H1 (cell line): ENCODE measurements around the gene PDGFB. TPM values are rescaled to one million over a fixed set of nuclear protein-coding genes. Genes with fewer than 3 reads are reported as not detected.
A peak's percentile ranks its signal among the peaks of the same experiment; 100 is the strongest.

Source experiments
- CTCF ChIA-PET: fragments of 300-600 bp; sonication (Branson Sonifier 250); formaldehyde crosslinking; loops from one replicate; lab custom pipeline; 2021; ENCODE audit not compliant: partially characterized antibody; lab: Charles Lee
- POLR2A ChIA-PET: fragments of 300-600 bp; sonication (Branson Sonifier 250); formaldehyde crosslinking; loops from one replicate; lab custom pipeline; 2021; ENCODE audit warnings: inconsistent platforms; ENCODE audit not compliant: partially characterized antibody; lab: Charles Lee
- DNase-seq, 2 experiments: peaks; one replicate each; pipeline versions ENCODE4 v3.0.0 to v3.0.0-alpha.2; 2010 to 2022; ENCODE audit warnings: low spot score in 2 of 2, low read depth in 1 of 2, mixed read lengths in 1 of 2
- FAIRE-seq: peaks from 2 replicates; lab custom pipeline; 2011; peaks lifted over from hg19 to GRCh38; lab: Jason Lieb, UNC
- H2AFZ ChIP-seq: 2 replicates; pipeline ENCODE4 v1.8.1; 2012; ENCODE audit warnings: low read length, inconsistent platforms
- H2AK5ac ChIP-seq: 2 replicates; pipeline ENCODE4 v1.6.1; 2013; ENCODE audit warnings: low read depth, low read length
- H2BK120ac ChIP-seq: replicated peaks from 2 replicates; pipeline ENCODE3; 2013; ENCODE audit warnings: low read depth, low read length, inconsistent platforms
- H2BK12ac ChIP-seq: 2 replicates; pipeline ENCODE4 v1.6.1; 2013; ENCODE audit warnings: low read depth, low read length
- H2BK15ac ChIP-seq: 2 replicates; pipeline ENCODE4 v1.6.1; 2013; ENCODE audit warnings: low read length
- H2BK20ac ChIP-seq: 2 replicates; pipeline ENCODE4 v1.6.1; 2013; ENCODE audit warnings: low read length
- H2BK5ac ChIP-seq: 2 replicates; pipeline ENCODE4 v1.6.1; 2013; ENCODE audit warnings: low read depth, low read length
- H3K14ac ChIP-seq: 2 replicates; pipeline ENCODE4 v1.6.1; 2013; ENCODE audit warnings: inconsistent platforms; ENCODE audit not compliant: insufficient read length
- H3K18ac ChIP-seq: 2 replicates; pipeline ENCODE4 v1.6.1; 2013; ENCODE audit warnings: low read length; ENCODE audit errors: extremely low read depth
- H3K23ac ChIP-seq: 2 replicates; pipeline ENCODE4 v1.6.1; 2013; ENCODE audit warnings: inconsistent platforms; ENCODE audit not compliant: insufficient read length
- H3K23me2 ChIP-seq: 2 replicates; pipeline ENCODE4 v1.6.1; 2013; ENCODE audit warnings: low read depth, low read length
- H3K27ac ChIP-seq: 2 replicates; pipeline ENCODE4 v1.6.1; 2011; ENCODE audit warnings: low read depth, low read length, inconsistent platforms
- H3K27me3 ChIP-seq, 4 experiments: replicated peaks in 1 of 4; 1 replicate in 1 of 4; 2 replicates in 3 of 4; pipeline versions ENCODE4 v1.6.1 to v1.8.1; 2011 to 2013; ENCODE audit warnings: low read length in 3 of 4, mild to moderate bottlenecking in 3 of 4, inconsistent platforms in 2 of 4, mixed read lengths in 2 of 4, moderate library complexity in 1 of 4; ENCODE audit not compliant: control insufficient read depth in 3 of 4, insufficient read depth in 3 of 4; ENCODE audit errors: extremely low read depth in 1 of 4
- H3K36me3 ChIP-seq, 4 experiments: 2 replicates each; pipeline versions ENCODE4 v1.6.1 to v1.8.1; 2011 to 2013; ENCODE audit warnings: mild to moderate bottlenecking in 4 of 4, low read length in 3 of 4, moderate library complexity in 2 of 4, control low read depth in 1 of 4, inconsistent platforms in 1 of 4; ENCODE audit not compliant: insufficient read depth in 4 of 4, control insufficient read depth in 2 of 4
- H3K4ac ChIP-seq: replicated peaks from 2 replicates; pipeline ENCODE3; 2013; ENCODE audit warnings: low read length, low read depth, mixed read lengths, inconsistent platforms; ENCODE audit not compliant: insufficient read length
- H3K4me1 ChIP-seq, 4 experiments: replicated peaks in 1 of 4; 1 replicate in 1 of 4; 2 replicates in 3 of 4; pipeline versions ENCODE4 v1.6.1 to v1.8.1; 2011 to 2013; ENCODE audit warnings: low read length in 3 of 4, inconsistent platforms in 2 of 4, mixed read lengths in 1 of 4; ENCODE audit not compliant: insufficient read depth in 4 of 4, control insufficient read depth in 3 of 4
- H3K4me2 ChIP-seq, 2 experiments: 2 replicates each; pipeline versions ENCODE4 v1.6.1 to v1.8.1; 2011 to 2013; ENCODE audit warnings: low read depth in 2 of 2, low read length in 2 of 2, control low read depth in 1 of 2, inconsistent platforms in 1 of 2, mild to moderate bottlenecking in 1 of 2; ENCODE audit not compliant: insufficient read depth in 1 of 2
- H3K4me3 ChIP-seq, 4 experiments: fragments of 200-600, 300-600 bp in 1 of 4; sonication (generic), shearing (Covaris generic), sonication (Bioruptor Twin) in 1 of 4; 2 replicates each; pipeline versions ENCODE4 v1.5.1 to v1.8.1; 2011 to 2016; ENCODE audit warnings: low read length in 4 of 4, low read depth in 3 of 4, control low read depth in 2 of 4, inconsistent platforms in 2 of 4, mild to moderate bottlenecking in 2 of 4, mixed read lengths in 1 of 4, moderate library complexity in 1 of 4; ENCODE audit not compliant: insufficient read depth in 2 of 4; ENCODE audit errors: extremely low read depth in 1 of 4
- H3K56ac ChIP-seq: replicated peaks from 2 replicates; pipeline ENCODE3; 2013; ENCODE audit warnings: low read depth, mild to moderate bottlenecking, mixed read lengths, low read length, inconsistent platforms; ENCODE audit not compliant: insufficient read length
- H3K79me1 ChIP-seq: 2 replicates; pipeline ENCODE4 v1.6.1; 2013; ENCODE audit warnings: low read depth, low read length, control low read depth
- H3K79me2 ChIP-seq, 2 experiments: 2 replicates each; pipeline versions ENCODE4 v1.6.1 to v1.8.1; 2012 to 2013; ENCODE audit warnings: low read length in 2 of 2, mild to moderate bottlenecking in 2 of 2, inconsistent platforms in 1 of 2; ENCODE audit not compliant: insufficient read depth in 2 of 2, control insufficient read depth in 1 of 2
- H3K9ac ChIP-seq, 4 experiments: replicated peaks in 1 of 4; 1 replicate in 1 of 4; 2 replicates in 3 of 4; pipeline versions ENCODE4 v1.6.1 to v1.8.1; 2011 to 2013; ENCODE audit warnings: low read depth in 3 of 4, low read length in 3 of 4, control low read depth in 2 of 4, mild to moderate bottlenecking in 2 of 4, moderate library complexity in 2 of 4, inconsistent platforms in 1 of 4; ENCODE audit errors: extremely low read depth in 1 of 4
- H3K9me3 ChIP-seq, 2 experiments: 2 replicates each; pipeline versions ENCODE4 v1.6.1 to v1.8.1; 2012 to 2013; ENCODE audit warnings: mild to moderate bottlenecking in 2 of 2, moderate library complexity in 2 of 2, control low read depth in 1 of 2, inconsistent platforms in 1 of 2, low read depth in 1 of 2, low read length in 1 of 2, mixed read lengths in 1 of 2; ENCODE audit not compliant: insufficient read depth in 2 of 2
- H4K20me1 ChIP-seq, 2 experiments: replicated peaks in 1 of 2; 2 replicates each; pipeline versions ENCODE3 to v1.8.1; 2011 to 2013; ENCODE audit warnings: inconsistent platforms in 2 of 2, low read length in 2 of 2, mild to moderate bottlenecking in 1 of 2; ENCODE audit not compliant: insufficient read depth in 2 of 2, control insufficient read depth in 1 of 2
- H4K5ac ChIP-seq: 2 replicates; pipeline ENCODE4 v1.6.1; 2013; ENCODE audit warnings: low read length, low read depth, mixed read lengths, inconsistent platforms; ENCODE audit not compliant: insufficient read length
- H4K8ac ChIP-seq: 2 replicates; pipeline ENCODE4 v1.8.0; 2013; ENCODE audit warnings: mild to moderate bottlenecking, moderate library complexity, low read length, inconsistent platforms; ENCODE audit not compliant: insufficient read depth; ENCODE audit errors: extremely low read depth
- H4K91ac ChIP-seq: replicated peaks from 2 replicates; pipeline ENCODE3; 2013; ENCODE audit warnings: low read length, mixed read lengths, inconsistent platforms; ENCODE audit not compliant: insufficient read length
- ASH2L ChIP-seq: fragments of 200-600, 300-600 bp; sonication (generic); IDR thresholded peaks from one replicate; pipeline ENCODE4 v1.7.1; 2017; ENCODE audit warnings: low read length
- CHD1 ChIP-seq: IDR thresholded peaks from 2 replicates; pipeline ENCODE4 v1.6.1; 2012; ENCODE audit warnings: low read depth, low read length, improper control_type of control experiment
- CTBP2 ChIP-seq: IDR thresholded peaks from 2 replicates; pipeline ENCODE4 v1.7.0; 2011; ENCODE audit warnings: borderline replicate concordance, mild to moderate bottlenecking, moderate library complexity, mixed read lengths, low read length; ENCODE audit not compliant: insufficient read depth, insufficient read length
- EGR1 ChIP-seq: IDR thresholded peaks from 2 replicates; pipeline ENCODE4 v1.6.1; 2011; ENCODE audit warnings: low read depth, low read length, borderline replicate concordance
- GABPA ChIP-seq: IDR thresholded peaks from 2 replicates; pipeline ENCODE4 v1.6.1; 2011; ENCODE audit warnings: mild to moderate bottlenecking, low read length, moderate library complexity, borderline replicate concordance; ENCODE audit not compliant: insufficient read depth
- HDAC2 ChIP-seq, 2 experiments: fragments of 300-600 bp in 1 of 2; sonication (generic) in 1 of 2; IDR thresholded peaks; 2 replicates each; pipeline ENCODE4 v1.6.1; 2011 to 2012; ENCODE audit warnings: low read depth in 2 of 2, low read length in 2 of 2, mild to moderate bottlenecking in 2 of 2, moderate library complexity in 2 of 2, borderline replicate concordance in 1 of 2, inconsistent platforms in 1 of 2
- RNF2 ChIP-seq: fragments of 200-900, 300-1000 bp; sonication (generic); IDR thresholded peaks from 2 replicates; pipeline ENCODE4 v1.7.1; 2016; ENCODE audit warnings: borderline replicate concordance, low read depth, mild to moderate bottlenecking, antibody characterized with exemption, low read length; ENCODE audit not compliant: poor library complexity, severe bottlenecking; ENCODE audit errors: missing control alignments
- SUZ12 ChIP-seq: fragments of 200-600 bp; sonication (generic); IDR thresholded peaks from 2 replicates; pipeline ENCODE4 v1.6.1; 2012; ENCODE audit warnings: mild to moderate bottlenecking, inconsistent platforms, low read length, moderate library complexity, mixed read lengths
- TAF1 ChIP-seq: IDR thresholded peaks from 2 replicates; pipeline ENCODE4 v1.6.1; 2011; ENCODE audit warnings: mild to moderate bottlenecking, low read depth, low read length
- YY1 ChIP-seq: IDR thresholded peaks from 2 replicates; pipeline ENCODE4 v1.6.1; 2011; ENCODE audit warnings: low read depth, mild to moderate bottlenecking, low read length
- WGBS, 2 experiments: shearing (Covaris generic) in 1 of 2; methylation state at CpG; one replicate each; pipeline versions ENCODE4 v1.1.6 to v1.1.7; 2013 to 2015; ENCODE audit warnings: low lambda C conversion rate in 2 of 2, mixed read lengths in 2 of 2, inconsistent platforms in 1 of 2, low coverage in 1 of 2, missing lambda C conversion rate in 1 of 2; ENCODE audit not compliant: insufficient replicate concordance in 2 of 2, insufficient coverage in 1 of 2, insufficient read length in 1 of 2; ENCODE audit errors: extremely low coverage in 1 of 2, missing lambda C conversion rate in 1 of 2; 5-methylcytosine and 5-hydroxymethylcytosine counted together
- polyA plus RNA-seq, 7 experiments: library from polyadenylated mRNA; depleted of rRNA in 3 of 7; stranded (reverse) in 5 of 7; unstranded in 2 of 7; fragments of >200 nt in 5 of 7; fragments of 200-250 nt in 2 of 7; gene quantifications; 1 replicate in 5 of 7; 2 replicates in 1 of 7; 4 replicates in 1 of 7; pipeline versions ENCODE4 v1.2.1 to v1.2.3, GENCODE V29; 2011 to 2013; ENCODE audit warnings: missing spikeins in 2 of 7, mixed read lengths in 2 of 7
- total RNA-seq: library from RNA; stranded (reverse); fragmentation: NEBNext Ultra II Directional; extraction: Animal tissue kit (Norgen Biotek cat#: 25700); gene quantifications from 2 replicates; pipeline ENCODE4 v1.2.1, GENCODE V29; 2021
- TF ChIP-seq, protein P1 (sequence below): IDR thresholded peaks from 2 replicates; pipeline ENCODE4 v1.6.1; 2011; ENCODE audit warnings: low read length, improper control_type of control experiment

PDGFB gene
- total and polyA plus RNA-seq, 2 of the 8 experiments (the other 6 are each of a cell fraction or from before 2014, with no cell fraction given), result 3.9 to 8.5 TPM

DNA sequence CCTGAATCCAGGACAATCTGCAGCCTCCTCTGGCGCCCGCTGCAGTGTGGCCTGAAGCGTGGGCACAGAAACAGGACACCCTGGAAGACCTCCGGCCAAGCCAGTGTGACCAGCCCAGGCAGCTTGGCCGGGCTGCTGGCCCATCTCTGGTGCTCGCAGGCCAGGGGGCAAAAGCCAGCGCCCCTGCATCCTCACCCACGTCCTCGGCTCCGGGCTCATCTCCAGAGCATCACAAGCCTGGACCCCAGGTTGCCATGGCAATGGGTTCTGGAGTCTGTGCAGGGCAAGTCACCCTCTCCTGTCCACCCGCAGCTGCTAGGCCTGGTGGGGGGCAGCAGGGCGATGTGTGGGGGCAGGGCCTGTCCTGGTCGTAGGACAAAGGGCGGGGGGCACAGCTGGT is 9.3 kb upstream of the PDGFB start:
- Histone ChIP-seq H4K5ac (no peak overlapping the region), H3K23ac (no peak overlapping the region), H2BK12ac (peak overlapping the region; percentile 82), H3K4me1 (peaks cover 0 to 25% (median 19%) of the 10 kb centered on the region in 4 experiments; a peak in 6 of 7 replicates), H3K56ac (no peak overlapping the region), H3K14ac (no peak overlapping the region), H3K4ac (peak overlapping the region; percentile 34), H3K18ac (peak overlapping the region; percentile 32; the same call in 1 of the 2 replicates), H4K91ac (peak overlapping the region; percentile 19), H3K23me2 (no peaks in the 10 kb centered on the region; the same call in 1 of the 2 replicates), H4K8ac (peak overlapping the region; percentile 36; the same call in 1 of the 2 replicates), H3K9ac (no peak overlapping the region), H3K9me3 (no peaks in the 10 kb centered on the region), H2BK15ac (peak overlapping the region; percentile 88; the same call in 1 of the 2 replicates), H3K27me3 (peaks cover 0 to 10% (median 5%) of the 10 kb centered on the region in 4 experiments; a peak in 4 of 7 replicates), H3K27ac (no peak overlapping the region), H3K36me3 (no peaks in the 10 kb centered on the region), H2AK5ac (peak overlapping the region; percentile 92; the same call in 1 of the 2 replicates), H2BK120ac (no peak overlapping the region), H3K4me3 (no peak overlapping the region), H3K79me1 (no peaks in the 10 kb centered on the region), H2BK5ac (peak overlapping the region; percentile 40; the same call in 1 of the 2 replicates), H2BK20ac (no peak overlapping the region; the same call in 1 of the 2 replicates), H3K79me2 (no peaks in the 10 kb centered on the region), H4K20me1 (no peaks in the 10 kb centered on the region), H3K4me2 (no peak overlapping the region; a peak in 1 of 4 replicates), H2AFZ (no peak overlapping the region)
- WGBS, 2 experiments, result 86% methylated on average over 14 of the region's 14 CpGs; no CpG with 5 or more reads in 1 of the 2 experiments
- CTCF ChIA-PET, result interaction anchor here (0.8 to 2.1 kb wide), 5 partner anchors 18 to 121 kb away, joined by 3 to 8 read pairs (median 4); no protein-coding TSS in a partner anchor
- DNase-seq (no peak), FAIRE-seq (no peak)
- POLR2A ChIA-PET, result interaction anchor here (0.6 to 5.3 kb wide), 9 partner anchors 9 to 98 kb away, joined by 3 to 30 read pairs (median 3); partner anchors contain the start of genes PDGFB and RPL3
- TF ChIP-seq HDAC2 (IDR thresholded peaks at IDR 0.05; ENCODE audit: borderline replicate concordance in 1 of 2, low read depth in 2 of 2, low read length in 2 of 2) (no peak), EGR1 (no peak), TAF1 (no peak), CTBP2 (no peak), CHD1 (no peak), SUZ12 (no peak), GABPA (no peak), ASH2L (no peak), YY1 (no peak), RNF2 (no peak)
- TF ChIP-seq, protein P1, sequence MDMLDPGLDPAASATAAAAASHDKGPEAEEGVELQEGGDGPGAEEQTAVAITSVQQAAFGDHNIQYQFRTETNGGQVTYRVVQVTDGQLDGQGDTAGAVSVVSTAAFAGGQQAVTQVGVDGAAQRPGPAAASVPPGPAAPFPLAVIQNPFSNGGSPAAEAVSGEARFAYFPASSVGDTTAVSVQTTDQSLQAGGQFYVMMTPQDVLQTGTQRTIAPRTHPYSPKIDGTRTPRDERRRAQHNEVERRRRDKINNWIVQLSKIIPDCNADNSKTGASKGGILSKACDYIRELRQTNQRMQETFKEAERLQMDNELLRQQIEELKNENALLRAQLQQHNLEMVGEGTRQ, result no peak
